Small intestine (tissue), 7 donors: ENCODE measurements around the gene MYL6. TPM values are rescaled to one million over a fixed set of nuclear protein-coding genes. Genes with fewer than 3 reads are reported as not detected.

Experiments
- DNase-seq, 2 donors: peaks; one replicate each; pipeline versions ENCODE4 v3.0.0 to v3.0.0-alpha.2; 2013
- FAIRE-seq: peaks from 2 replicates; lab custom pipeline; 2012; peaks lifted over from hg19 to GRCh38; lab: Jason Lieb, UNC
- H3K27ac ChIP-seq, 3 donors: one replicate each; pipeline ENCODE4 v1.5.1; 2013; ENCODE audit warnings: low read length in 2 of 3, mild to moderate bottlenecking in 2 of 3, control low read depth in 1 of 3, inconsistent platforms in 1 of 3, low read depth in 1 of 3, moderate library complexity in 1 of 3
- H3K27me3 ChIP-seq, 3 donors: one replicate each; pipeline ENCODE4 v1.6.1; 2013; ENCODE audit warnings: low read length in 3 of 3, inconsistent platforms in 1 of 3; ENCODE audit not compliant: control insufficient read depth in 3 of 3, insufficient read depth in 3 of 3
- H3K36me3 ChIP-seq, 3 donors: one replicate each; pipeline ENCODE4 v1.6.1; 2013; ENCODE audit warnings: low read length in 3 of 3, inconsistent platforms in 1 of 3, low read depth in 1 of 3, mild to moderate bottlenecking in 1 of 3, moderate library complexity in 1 of 3; ENCODE audit not compliant: control insufficient read depth in 3 of 3, insufficient read depth in 2 of 3
- H3K4me1 ChIP-seq, 3 donors: one replicate each; pipeline ENCODE4 v1.6.1; 2013; ENCODE audit warnings: low read length in 2 of 3, inconsistent platforms in 1 of 3, low read depth in 1 of 3, mild to moderate bottlenecking in 1 of 3, moderate library complexity in 1 of 3; ENCODE audit not compliant: control insufficient read depth in 3 of 3, insufficient read depth in 2 of 3
- H3K4me3 ChIP-seq, 3 donors: one replicate each; pipeline ENCODE4 v1.5.1; 2013; ENCODE audit warnings: low read length in 3 of 3, control low read depth in 1 of 3, inconsistent platforms in 1 of 3, low read depth in 1 of 3, mild to moderate bottlenecking in 1 of 3, moderate library complexity in 1 of 3
- H3K9me3 ChIP-seq, 2 donors: one replicate each; pipeline ENCODE4 v1.6.1; 2013; ENCODE audit warnings: low read depth in 1 of 2, low read length in 1 of 2; ENCODE audit not compliant: control insufficient read depth in 2 of 2, insufficient read depth in 1 of 2
- WGBS, 3 donors: extraction: QIAGEN DNeasy Blood & Tissue Kit; methylation state at CpG; one replicate each; pipeline ENCODE4 v1.1.7; 2013; 5-methylcytosine and 5-hydroxymethylcytosine counted together
- polyA plus RNA-seq, 4 donors: library from polyadenylated mRNA; stranded (reverse) in 3 of 4; unstranded in 1 of 4; fragments of 200-250 nt in 3 of 4; fragments of 120-200 nt in 1 of 4; gene quantifications; one replicate each; pipeline versions ENCODE4 v1.2.1 to v1.2.3, GENCODE V29; 2013
- donor health status: healthy with polysubstance abuse.
- donor health status: control.
- donor health status: control.
- donor health status: Bipolar disorder and iron deficiency.
- donor health status: healthy.

Gene MYL6
- polyA plus RNA-seq, 4 donors: 1,147 to 4,316 (median 2,966) TPM

- Histone ChIP-seq H3K9me3 (no peaks in the 10 kb centered on the region), H3K36me3 (peaks cover 3 to 36% (median 10%) of the 10 kb centered on the region in 3 donors), H3K27ac (peak overlapping the region in 2 of 3 donors; percentile 21 to 29), H3K4me3 (no peak overlapping the region), H3K27me3 (no peaks in the 10 kb centered on the region), H3K4me1 (peaks cover 0 to 23% (median 0%) of the 10 kb centered on the region in 3 donors)
- WGBS, 3 donors: 61 to 70% (median 66%) methylated on average over 13 of the region's 13 CpGs
- DNase-seq: peak; percentile 61 to 79
- no peak for FAIRE-seq
Observed at GRCh38 chr12:56146492-56147460, 11.4 kb upstream of the MYL6 start.

- no peak for DNase-seq
- H3K9me3 ChIP-seq: no peaks in the 10 kb centered on the region
- no peak overlapping the region for H3K27ac ChIP-seq
- 62 to 69% (median 66%) methylated on average over 3 of the region's 3 CpGs for WGBS, 3 donors
- H3K4me1 ChIP-seq: peaks cover 2 to 36% (median 7%) of the 10 kb centered on the region in 3 donors
- no peaks in the 10 kb centered on the region for H3K27me3 ChIP-seq
- FAIRE-seq: no peak
- H3K4me3 ChIP-seq: no peak overlapping the region
- H3K36me3 ChIP-seq: peaks cover 0 to 18% (median 4%) of the 10 kb centered on the region in 3 donors
Observed at GRCh38 chr12:56150563-56150962, 7.6 kb upstream of the MYL6 start.

- WGBS, 3 donors: 0 to 4% (median 1%) methylated on average over 12 of the region's 12 CpGs
- Histone ChIP-seq H3K4me1 (peaks cover 4 to 36% (median 7%) of the 10 kb centered on the region in 3 donors), H3K9me3 (no peaks in the 10 kb centered on the region), H3K36me3 (peaks cover 0 to 23% (median 5%) of the 10 kb centered on the region in 3 donors), H3K4me3 (peak overlapping the region; percentile 49 to 54 (median 52)), H3K27ac (peak overlapping the region; percentile 86 to 96 (median 86)), H3K27me3 (no peaks in the 10 kb centered on the region)
- DNase-seq (peak; percentile 81 to 87), FAIRE-seq (no peak)
Observed at GRCh38 chr12:56151672-56152131, 6.5 kb upstream of the MYL6 start.

GRCh38 chr12:56152132-56152755 lies 5.9 kb upstream of the MYL6 start, which contains the start of gene MYL6B:
Gene MYL6B (plus strand): TSS chr12:56152587. CDS start chr12:56153919, 1,332 bp downstream.
- peak within 1 kb of the TSS; percentile 86 to 96 (median 86) for H3K27ac ChIP-seq
- peaks cover 4 to 34% (median 7%) of the 10 kb centered on the region in 3 donors for H3K4me1 ChIP-seq
- no peak for FAIRE-seq
- DNase-seq: peak; percentile 94 to 97
- peaks cover 0 to 23% (median 5%) of the 10 kb centered on the region in 3 donors for H3K36me3 ChIP-seq
- H3K27me3 ChIP-seq: no peaks in the 10 kb centered on the region
- H3K9me3 ChIP-seq: no peaks in the 10 kb centered on the region
- WGBS, 3 donors: 0 to 1% (median 1%) methylated on average over 27 to 37 of the region's 37 CpGs
- peak within 1 kb of the TSS; percentile 49 to 54 (median 52) for H3K4me3 ChIP-seq

GRCh38 chr12:56152756-56153677 lies 5.1 kb upstream of the MYL6 start:
- peak overlapping the region; percentile 6 to 96 (median 86) for H3K27ac ChIP-seq
- no peaks in the 10 kb centered on the region for H3K27me3 ChIP-seq
- DNase-seq: peak in 1 of 2 donors; percentile 51
- WGBS, 3 donors: 3 to 10% (median 10%) methylated on average over 8 of the region's 8 CpGs
- H3K4me3 ChIP-seq: peak overlapping the region; percentile 49 to 54 (median 52)
- no peak for FAIRE-seq
- H3K36me3 ChIP-seq: peaks cover 0 to 23% (median 5%) of the 10 kb centered on the region in 3 donors
- no peaks in the 10 kb centered on the region for H3K9me3 ChIP-seq
- H3K4me1 ChIP-seq: peaks cover 4 to 38% (median 7%) of the 10 kb centered on the region in 3 donors

GRCh38 chr12:56153678-56154065 lies 4.5 kb upstream of the MYL6 start:
- DNase-seq (no peak), FAIRE-seq (no peak)
- WGBS, 3 donors: 75 to 87% (median 77%) methylated on average over 5 of the region's 5 CpGs
- Histone ChIP-seq H3K4me3 (no peak overlapping the region), H3K36me3 (peaks cover 0 to 23% (median 5%) of the 10 kb centered on the region in 3 donors), H3K9me3 (no peaks in the 10 kb centered on the region), H3K4me1 (peaks cover 4 to 38% (median 7%) of the 10 kb centered on the region in 3 donors), H3K27me3 (no peaks in the 10 kb centered on the region), H3K27ac (no peak overlapping the region)

GRCh38 chr12:56154246-56154771 lies 3.9 kb upstream of the MYL6 start:
- Histone ChIP-seq H3K36me3 (peaks cover 0 to 25% (median 5%) of the 10 kb centered on the region in 3 donors), H3K4me3 (no peak overlapping the region), H3K9me3 (no peaks in the 10 kb centered on the region), H3K27me3 (no peaks in the 10 kb centered on the region), H3K27ac (no peak overlapping the region), H3K4me1 (peaks cover 4 to 38% (median 7%) of the 10 kb centered on the region in 3 donors)
- DNase-seq: no peak
- 92 to 97% (median 92%) methylated on average over 1 of the region's 1 CpG for WGBS, 3 donors
- no peak for FAIRE-seq
